MCF 10A (cell line): ENCODE measurements around the gene MAU2. TPM values are rescaled to one million over a fixed set of nuclear protein-coding genes. Genes with fewer than 3 reads are reported as not detected.

Experiments
- BruUV-seq: library from RNA; stranded (reverse); fragments of 400-500 nt; replicated peaks from 2 replicates; lab custom pipeline; 2021; lab: Mats Ljungman, UMichigan
- CTCF ChIA-PET: fragments of 300-600 bp; sonication (Branson Sonifier 250); formaldehyde crosslinking; extraction: SDS; loops from one replicate; lab custom pipeline; 2021; ENCODE audit warnings: antibody characterized with exemption, inconsistent platforms; lab: Yijun Ruan, JAX
- POLR2A ChIA-PET: fragments of 300-600, 350-650 bp; sonication (Branson Sonifier 250); formaldehyde crosslinking; extraction: SDS; loops from one replicate; lab custom pipeline; 2020; ENCODE audit warnings: antibody characterized with exemption, inconsistent platforms; lab: Yijun Ruan, JAX
- DNase-seq: peaks from one replicate; pipeline ENCODE4 v3.0.0-alpha.2; 2018; ENCODE audit not compliant: unreplicated experiment
- H3K27ac Mint-ChIP-seq: one replicate; pipeline ENCODE4 v1.8.0; 2022; ENCODE audit warnings: mild to moderate bottlenecking, low read depth, mixed read lengths; ENCODE audit not compliant: unreplicated experiment
- H3K27me3 Mint-ChIP-seq: one replicate; pipeline ENCODE4 v1.8.0; 2022; ENCODE audit warnings: mixed read lengths; ENCODE audit not compliant: insufficient read depth, unreplicated experiment
- H3K36me3 Mint-ChIP-seq: one replicate; pipeline ENCODE4 v1.8.0; 2022; ENCODE audit warnings: mild to moderate bottlenecking, moderate library complexity, mixed read lengths; ENCODE audit not compliant: insufficient read depth, unreplicated experiment
- H3K4me1 Mint-ChIP-seq: one replicate; pipeline ENCODE4 v1.8.0; 2022; ENCODE audit warnings: mixed read lengths; ENCODE audit not compliant: insufficient read depth, unreplicated experiment
- H3K4me3 Mint-ChIP-seq: one replicate; pipeline ENCODE4 v1.8.0; 2022; ENCODE audit warnings: mild to moderate bottlenecking, moderate library complexity, mixed read lengths; ENCODE audit not compliant: unreplicated experiment
- H3K9me3 Mint-ChIP-seq: one replicate; pipeline ENCODE4 v1.8.0; 2022; ENCODE audit warnings: mixed read lengths; ENCODE audit not compliant: unreplicated experiment
- intact Hi-C: fragments of 100-400 bp; cut with micrococcal nuclease; formaldehyde crosslinking; loops from 2 replicates; pipeline ENCODE4 v1.14.1; 2022
- total RNA-seq: library from RNA; stranded (reverse); gene quantifications from 2 replicates; pipeline ENCODE4 v1.2.3, GENCODE V29; 2022
- TF ChIP-seq, protein P1 (sequence below): fragments of 200-600 bp; IDR thresholded peaks from one replicate; pipeline ENCODE4 v1.8.0; 2022; ENCODE audit warnings: antibody characterized with exemption, mild to moderate bottlenecking; ENCODE audit not compliant: unreplicated experiment

Gene MAU2
- total RNA-seq, 1 experiment from 2014 or later, result 50.1 TPM

- Mint-ChIP-seq H3K27me3 (no peaks in the 10 kb centered on the region), H3K9me3 (no peaks in the 10 kb centered on the region), H3K4me1 (peaks cover 7% of the 10 kb centered on the region), H3K4me3 (no peak overlapping the region), H3K27ac (no peak overlapping the region), H3K36me3 (peaks cover 6% of the 10 kb centered on the region)
- no TSS peak for BruUV-seq
- intact Hi-C loops, result loop anchor here (1.0 kb wide), 1 partner anchor 215 kb away; no protein-coding TSS in a partner anchor
- ChIA-PET POLR2A (interaction anchor here (0.7 kb wide), 1 partner anchor 17 kb away, joined by 3 read pairs; no protein-coding TSS in a partner anchor), CTCF (interaction anchor here (0.6 to 11.3 kb wide), 15 partner anchors 9 to 212 kb away, joined by 3 to 176 read pairs (median 4); no protein-coding TSS in a partner anchor)
- TF ChIP-seq, protein P1, sequence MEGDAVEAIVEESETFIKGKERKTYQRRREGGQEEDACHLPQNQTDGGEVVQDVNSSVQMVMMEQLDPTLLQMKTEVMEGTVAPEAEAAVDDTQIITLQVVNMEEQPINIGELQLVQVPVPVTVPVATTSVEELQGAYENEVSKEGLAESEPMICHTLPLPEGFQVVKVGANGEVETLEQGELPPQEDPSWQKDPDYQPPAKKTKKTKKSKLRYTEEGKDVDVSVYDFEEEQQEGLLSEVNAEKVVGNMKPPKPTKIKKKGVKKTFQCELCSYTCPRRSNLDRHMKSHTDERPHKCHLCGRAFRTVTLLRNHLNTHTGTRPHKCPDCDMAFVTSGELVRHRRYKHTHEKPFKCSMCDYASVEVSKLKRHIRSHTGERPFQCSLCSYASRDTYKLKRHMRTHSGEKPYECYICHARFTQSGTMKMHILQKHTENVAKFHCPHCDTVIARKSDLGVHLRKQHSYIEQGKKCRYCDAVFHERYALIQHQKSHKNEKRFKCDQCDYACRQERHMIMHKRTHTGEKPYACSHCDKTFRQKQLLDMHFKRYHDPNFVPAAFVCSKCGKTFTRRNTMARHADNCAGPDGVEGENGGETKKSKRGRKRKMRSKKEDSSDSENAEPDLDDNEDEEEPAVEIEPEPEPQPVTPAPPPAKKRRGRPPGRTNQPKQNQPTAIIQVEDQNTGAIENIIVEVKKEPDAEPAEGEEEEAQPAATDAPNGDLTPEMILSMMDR, result peak; percentile 69
- peak; percentile 90 for DNase-seq
Observed at GRCh38 chr19:19361075-19361594, 40.5 kb downstream of the MAU2 start.

DNA sequence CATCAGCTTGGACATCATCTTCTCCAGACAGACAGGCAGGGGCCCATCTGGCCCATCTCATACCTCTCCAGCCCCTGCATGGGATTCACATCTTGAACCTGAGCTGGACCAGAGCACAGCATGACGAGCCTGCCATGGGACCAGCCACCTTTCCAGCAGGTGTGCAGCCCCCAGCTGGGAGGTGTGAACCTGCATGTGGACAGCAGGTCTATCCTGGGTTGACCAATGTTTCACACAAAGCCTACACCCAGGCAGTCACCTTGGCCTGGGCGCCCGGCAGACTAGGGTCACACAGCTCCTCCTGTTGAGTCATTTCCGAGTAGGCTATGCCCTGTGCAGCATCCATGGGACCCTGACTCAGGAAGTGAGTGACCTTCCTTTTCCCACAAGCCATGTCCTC is 41.4 kb downstream of the MAU2 start:
- no peak overlapping the region for H3K27ac Mint-ChIP-seq
- peaks cover 13% of the 10 kb centered on the region for H3K4me1 Mint-ChIP-seq
- POLR2A ChIA-PET, result interaction anchor here (0.6 to 3.9 kb wide), 3 partner anchors 16 to 267 kb away, joined by 3 to 38 read pairs (median 3); partner anchors contain the start of gene GATAD2A
- no peak overlapping the region for H3K4me3 Mint-ChIP-seq
- intact Hi-C loops, result no loop called here
- TF ChIP-seq, protein P1, result no peak
- DNase-seq, result no peak
- no TSS peak for BruUV-seq
- H3K9me3 Mint-ChIP-seq, result no peaks in the 10 kb centered on the region
- no peaks in the 10 kb centered on the region for H3K27me3 Mint-ChIP-seq
- CTCF ChIA-PET, result interaction anchor here (0.6 to 11.3 kb wide), 18 partner anchors 10 to 223 kb away, joined by 3 to 176 read pairs (median 4); partner anchors contain the start of gene GATAD2A
- peaks cover 6% of the 10 kb centered on the region for H3K36me3 Mint-ChIP-seq

- peak overlapping the region; percentile 51 for H3K27ac Mint-ChIP-seq
- POLR2A ChIA-PET, result interaction anchor here (0.6 to 1.8 kb wide), 4 partner anchors 18 to 126 kb away, joined by 3 to 6 read pairs (median 3); no protein-coding TSS in a partner anchor
Observed at GRCh38 chr19:19366434-19367396, 46.1 kb downstream of the MAU2 start.

More at GRCh38 chr19:19366434-19367396, 46.1 kb downstream of the MAU2 start:
- no peaks in the 10 kb centered on the region for H3K36me3 Mint-ChIP-seq
- H3K4me1 Mint-ChIP-seq, result peaks cover 13% of the 10 kb centered on the region
- no TSS peak for BruUV-seq
- H3K27me3 Mint-ChIP-seq, result no peaks in the 10 kb centered on the region
- no peak overlapping the region for H3K4me3 Mint-ChIP-seq
- CTCF ChIA-PET, result interaction anchor here (0.6 to 11.3 kb wide), 19 partner anchors 9 to 266 kb away, joined by 3 to 176 read pairs (median 4); partner anchors contain the start of gene GATAD2A
- no peaks in the 10 kb centered on the region for H3K9me3 Mint-ChIP-seq
- intact Hi-C loops, result loop anchor here (1.0 kb wide), 2 partner anchors 41 to 124 kb away; no protein-coding TSS in a partner anchor
- TF ChIP-seq, protein P1, result peak; percentile 85
- peak; percentile 86 for DNase-seq
